ENCODE measurements around the gene TBXAS1. TPM values are rescaled to one million over a fixed set of nuclear protein-coding genes. Genes with fewer than 3 reads are reported as not detected.

The TBXAS1 gene
- total RNA-seq, 2 experiments from 2014 or later = 0.83 to 1.1 TPM

DNA sequence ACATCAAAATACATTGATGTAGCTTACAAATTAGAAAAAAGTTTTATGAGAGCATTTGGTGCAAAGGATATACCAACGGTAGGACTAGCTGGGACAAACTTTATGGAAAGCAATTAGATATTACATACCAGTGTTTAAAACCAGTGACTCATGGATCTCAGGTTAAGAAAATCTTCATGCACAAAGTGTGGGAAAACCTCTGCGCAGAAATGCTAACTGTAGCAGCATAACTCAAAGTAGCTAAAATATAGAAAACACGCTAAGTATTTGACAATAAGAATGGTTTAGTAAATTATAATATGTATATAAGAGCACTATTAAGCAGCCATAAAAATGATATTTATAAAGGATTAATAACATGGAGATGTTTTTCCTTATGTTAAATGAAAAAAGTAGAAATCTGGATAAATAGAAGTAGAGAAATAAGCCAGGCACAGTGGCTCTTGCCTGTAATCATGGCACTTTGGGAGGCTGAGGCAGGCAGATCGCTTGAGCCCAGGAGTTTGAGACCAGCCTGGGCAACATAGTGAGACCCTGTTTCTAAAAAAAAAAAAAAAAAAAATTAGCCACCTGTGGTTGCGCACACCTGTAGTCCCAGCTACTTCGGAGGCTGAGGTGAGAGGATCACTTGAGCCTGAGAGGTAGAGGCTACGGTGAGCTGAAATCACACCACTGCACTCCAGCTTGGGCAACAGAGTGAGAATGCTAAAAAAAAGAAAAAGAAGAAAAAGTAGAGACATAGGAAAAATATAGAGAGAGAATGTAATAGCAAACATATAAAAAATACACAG lies 37.2 kb downstream of the TBXAS1 start:
- Mint-ChIP-seq H3K4me3 (no peak overlapping the region), H3K36me3 (ENCODE audit: low read depth) (no peaks in the 10 kb centered on the region), H3K4me1 (ENCODE audit: low read depth) (no peaks in the 10 kb centered on the region), H3K27ac (no peak overlapping the region), H3K9me3 (peaks cover 10% of the 10 kb centered on the region), H3K27me3 (ENCODE audit: low read depth) (peaks cover 4% of the 10 kb centered on the region)
- DNase-seq = no peak
- intact Hi-C loops (cut with micrococcal nuclease) = no loop called here
- CTCF ChIA-PET = interaction anchor here (0.6 kb wide), 1 partner anchor 693 kb away, joined by 5 read pairs; no protein-coding TSS in a partner anchor

- intact Hi-C loops (cut with micrococcal nuclease) = no loop called here
- H3K27ac Mint-ChIP-seq = no peak overlapping the region
- CTCF ChIA-PET = no interaction called here
- no peak overlapping the region for H3K4me3 Mint-ChIP-seq
- no peaks in the 10 kb centered on the region for H3K4me1 Mint-ChIP-seq (ENCODE audit: low read depth)
- H3K36me3 Mint-ChIP-seq (ENCODE audit: low read depth) = no peaks in the 10 kb centered on the region
- peaks cover 4% of the 10 kb centered on the region for H3K27me3 Mint-ChIP-seq (ENCODE audit: low read depth)
- DNase-seq = no peak
- H3K9me3 Mint-ChIP-seq = peaks cover 10% of the 10 kb centered on the region
Measured at GRCh38 chr7:139867847-139868246, 38.8 kb downstream of the TBXAS1 start.

DNA sequence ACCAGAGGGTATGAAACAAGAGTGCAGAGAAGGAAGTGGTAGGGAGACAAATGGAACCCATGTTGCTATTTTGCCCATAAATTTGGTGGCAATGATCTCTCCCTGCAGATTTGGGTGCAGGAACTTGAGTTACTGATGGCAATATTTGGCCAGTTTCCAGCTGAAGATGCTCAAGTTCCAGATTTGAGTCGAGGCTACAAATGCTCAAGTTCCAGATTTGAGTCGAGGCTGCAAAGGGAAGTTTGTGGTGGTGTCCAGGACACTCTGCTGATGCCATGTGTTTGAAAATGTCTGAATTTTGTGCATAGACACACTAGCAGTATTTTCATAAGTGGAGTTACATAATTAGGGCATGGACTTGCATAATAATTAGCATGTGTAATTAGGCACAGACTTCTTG lies 40.8 kb downstream of the TBXAS1 start:
- H3K9me3 Mint-ChIP-seq = peaks cover 3% of the 10 kb centered on the region
- H3K36me3 Mint-ChIP-seq (ENCODE audit: low read depth) = no peaks in the 10 kb centered on the region
- peaks cover 4% of the 10 kb centered on the region for H3K27me3 Mint-ChIP-seq (ENCODE audit: low read depth)
- H3K4me1 Mint-ChIP-seq (ENCODE audit: low read depth) = no peaks in the 10 kb centered on the region
- no peak overlapping the region for H3K27ac Mint-ChIP-seq
- no peak for DNase-seq
- intact Hi-C loops (cut with micrococcal nuclease) = no loop called here
- CTCF ChIA-PET = no interaction called here
- no peak overlapping the region for H3K4me3 Mint-ChIP-seq

DNA sequence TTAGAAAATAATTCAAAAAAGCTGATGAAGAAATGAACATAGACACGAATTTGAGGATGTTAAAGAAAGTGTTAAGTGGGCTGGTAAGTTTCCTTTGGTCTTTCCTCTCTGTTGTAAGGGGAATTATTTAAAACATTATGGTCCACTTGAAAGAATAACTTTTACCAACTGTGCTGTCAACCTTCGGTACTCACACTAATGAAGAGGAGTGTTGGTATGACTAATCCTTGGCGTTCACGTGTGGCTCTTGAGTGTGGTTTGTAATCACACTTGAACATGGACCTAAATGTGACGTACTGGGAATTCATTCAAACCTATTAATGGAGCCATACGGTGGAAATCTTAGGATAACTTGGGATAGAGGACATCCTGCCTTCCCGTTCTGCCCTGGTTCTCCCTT lies 41.3 kb downstream of the TBXAS1 start:
- Mint-ChIP-seq H3K9me3 (no peaks in the 10 kb centered on the region), H3K4me3 (no peak overlapping the region), H3K27ac (no peak overlapping the region), H3K27me3 (ENCODE audit: low read depth) (no peaks in the 10 kb centered on the region), H3K4me1 (ENCODE audit: low read depth) (no peaks in the 10 kb centered on the region), H3K36me3 (ENCODE audit: low read depth) (no peaks in the 10 kb centered on the region)
- CTCF ChIA-PET = no interaction called here
- intact Hi-C loops (cut with micrococcal nuclease) = no loop called here
- no peak for DNase-seq

DNA sequence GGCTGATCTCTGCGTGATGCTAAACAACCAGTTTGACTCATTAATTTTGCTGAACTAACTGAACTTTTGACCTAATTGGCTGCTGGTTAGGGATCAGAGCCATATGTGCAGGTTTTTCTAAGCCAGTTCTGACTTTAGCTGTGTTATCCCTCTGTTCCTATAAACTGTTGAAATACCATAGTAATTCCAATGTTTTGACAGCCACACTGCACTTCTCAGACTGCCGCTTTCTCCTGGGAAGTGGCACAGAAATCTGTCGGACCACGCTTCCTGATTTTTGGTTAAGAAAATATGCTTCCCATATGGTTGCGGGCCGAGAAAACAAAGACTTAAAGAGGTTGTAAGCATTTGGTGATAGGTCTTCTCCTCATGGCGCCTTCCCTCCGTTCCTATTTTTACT lies 42.3 kb downstream of the TBXAS1 start:
- no peak for DNase-seq
- intact Hi-C loops (cut with micrococcal nuclease) = no loop called here
- Mint-ChIP-seq H3K27ac (no peak overlapping the region), H3K4me3 (no peak overlapping the region), H3K36me3 (ENCODE audit: low read depth) (no peaks in the 10 kb centered on the region), H3K27me3 (ENCODE audit: low read depth) (no peaks in the 10 kb centered on the region), H3K4me1 (ENCODE audit: low read depth) (no peaks in the 10 kb centered on the region), H3K9me3 (no peaks in the 10 kb centered on the region)
- CTCF ChIA-PET = no interaction called here

DNA sequence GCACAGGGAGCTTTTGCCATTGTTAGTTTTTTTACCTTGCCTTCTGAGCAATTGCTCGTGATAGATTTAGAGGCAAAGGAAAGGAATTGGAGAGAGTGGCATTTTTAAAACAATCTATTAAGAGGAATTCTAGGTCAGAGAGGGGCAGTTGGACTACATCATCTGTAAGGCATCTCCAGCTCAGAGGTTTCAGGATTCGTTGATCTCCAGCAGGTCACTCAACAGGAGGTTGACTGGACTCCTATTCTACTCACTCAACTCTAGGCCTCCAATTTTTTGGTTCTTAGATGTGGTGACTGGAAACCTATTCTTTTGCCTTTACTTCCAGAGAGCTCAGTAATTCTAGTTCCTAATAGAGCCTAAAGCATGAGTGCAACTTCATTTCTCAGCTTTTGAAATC lies 42.8 kb downstream of the TBXAS1 start:
- CTCF ChIA-PET = interaction anchor here (1.0 kb wide), 1 partner anchor 16 kb away, joined by 3 read pairs; no protein-coding TSS in a partner anchor
- Mint-ChIP-seq H3K4me1 (ENCODE audit: low read depth) (no peaks in the 10 kb centered on the region), H3K4me3 (no peak overlapping the region), H3K27ac (no peak overlapping the region), H3K27me3 (ENCODE audit: low read depth) (no peaks in the 10 kb centered on the region), H3K36me3 (ENCODE audit: low read depth) (no peaks in the 10 kb centered on the region), H3K9me3 (no peaks in the 10 kb centered on the region)
- no peak for DNase-seq
- intact Hi-C loops (cut with micrococcal nuclease) = no loop called here

DNA sequence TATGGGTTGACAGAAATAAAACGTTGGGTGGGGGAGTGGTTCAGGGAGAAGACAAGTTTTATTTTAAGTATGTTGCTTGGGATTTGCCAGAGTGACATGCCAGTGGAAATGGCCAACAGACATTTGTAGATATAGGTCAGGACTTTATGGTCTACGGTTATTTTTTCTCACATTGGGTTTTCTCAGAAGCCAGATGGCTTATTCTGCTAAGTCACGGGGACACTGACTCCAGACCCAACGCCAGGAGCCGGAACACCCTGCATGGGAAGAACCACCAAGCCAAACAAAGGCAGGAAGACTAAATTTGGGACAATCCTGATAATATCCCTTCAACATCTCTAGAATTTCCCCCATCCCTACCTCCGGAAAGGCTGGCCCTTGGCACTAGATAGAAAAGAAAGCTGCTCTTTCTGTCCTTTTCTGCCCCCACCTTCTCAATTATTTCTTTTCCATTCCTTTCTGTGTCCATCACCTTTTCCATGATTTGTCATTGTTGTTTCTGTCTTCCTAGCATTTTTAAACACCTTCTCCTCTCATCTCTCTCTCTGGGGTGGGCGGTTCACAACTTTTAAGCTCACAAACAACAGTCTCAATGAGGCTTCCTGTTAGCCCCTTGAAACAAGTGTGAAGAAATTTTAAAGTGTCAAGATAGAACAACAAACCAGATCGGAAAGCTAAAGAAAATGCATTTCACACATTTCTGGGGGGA lies 44.7 kb downstream of the TBXAS1 start:
- no peak for DNase-seq
- Mint-ChIP-seq H3K4me3 (no peak overlapping the region), H3K9me3 (no peaks in the 10 kb centered on the region), H3K27ac (no peak overlapping the region), H3K27me3 (ENCODE audit: low read depth) (no peaks in the 10 kb centered on the region), H3K36me3 (ENCODE audit: low read depth) (no peaks in the 10 kb centered on the region), H3K4me1 (ENCODE audit: low read depth) (no peaks in the 10 kb centered on the region)
- intact Hi-C loops (cut with micrococcal nuclease) = no loop called here
- CTCF ChIA-PET = no interaction called here

- intact Hi-C loops (cut with micrococcal nuclease) = no loop called here
- Mint-ChIP-seq H3K9me3 (no peaks in the 10 kb centered on the region), H3K4me1 (ENCODE audit: low read depth) (no peaks in the 10 kb centered on the region), H3K27ac (no peak overlapping the region), H3K36me3 (ENCODE audit: low read depth) (no peaks in the 10 kb centered on the region), H3K4me3 (no peak overlapping the region), H3K27me3 (ENCODE audit: low read depth) (no peaks in the 10 kb centered on the region)
- CTCF ChIA-PET = no interaction called here
- no peak for DNase-seq
Measured at GRCh38 chr7:139874302-139874629, 45.2 kb downstream of the TBXAS1 start.

- no peak overlapping the region for H3K27ac Mint-ChIP-seq
- DNase-seq = no peak
- no peaks in the 10 kb centered on the region for H3K4me1 Mint-ChIP-seq (ENCODE audit: low read depth)
- CTCF ChIA-PET = no interaction called here
- intact Hi-C loops (cut with micrococcal nuclease) = no loop called here
- H3K36me3 Mint-ChIP-seq (ENCODE audit: low read depth) = no peaks in the 10 kb centered on the region
- H3K4me3 Mint-ChIP-seq = no peak overlapping the region
- H3K9me3 Mint-ChIP-seq = no peaks in the 10 kb centered on the region
- H3K27me3 Mint-ChIP-seq (ENCODE audit: low read depth) = no peaks in the 10 kb centered on the region
Measured at GRCh38 chr7:139875821-139876241, 46.8 kb downstream of the TBXAS1 start.

DNA sequence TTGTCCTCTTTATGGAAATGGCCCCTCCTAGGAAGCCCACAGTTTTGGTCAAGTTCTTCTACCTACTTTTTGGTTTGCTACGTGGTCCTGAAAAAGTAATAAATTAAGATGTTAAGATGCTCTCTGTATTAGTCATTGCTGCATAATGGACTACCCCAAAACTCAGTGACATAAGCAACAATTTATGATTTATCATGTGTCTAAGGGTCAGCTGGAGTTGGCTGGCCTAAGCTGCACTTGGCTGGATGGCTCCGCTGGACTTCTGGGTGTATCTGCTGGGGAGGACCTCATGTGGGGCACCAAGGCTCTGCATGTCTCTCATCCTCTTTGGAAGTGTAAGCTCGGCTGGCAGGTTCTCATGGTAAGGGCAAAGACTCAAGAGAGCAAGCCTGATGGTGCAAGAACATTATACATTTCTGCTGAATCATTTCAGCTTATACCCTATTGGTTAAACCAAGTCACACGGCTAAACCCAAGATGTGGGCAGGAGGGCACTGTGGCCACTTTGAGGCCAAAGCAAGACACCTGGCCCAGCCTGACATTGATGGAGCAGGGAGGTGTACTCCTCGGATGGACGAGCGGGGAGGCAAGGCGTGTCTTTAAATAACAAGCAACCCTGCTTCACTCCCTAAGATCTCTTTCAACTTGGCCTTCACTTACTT lies 47.7 kb downstream of the TBXAS1 start:
- DNase-seq = no peak
- Mint-ChIP-seq H3K27ac (no peak overlapping the region), H3K36me3 (ENCODE audit: low read depth) (no peaks in the 10 kb centered on the region), H3K4me1 (ENCODE audit: low read depth) (no peaks in the 10 kb centered on the region), H3K4me3 (no peak overlapping the region), H3K27me3 (ENCODE audit: low read depth) (no peaks in the 10 kb centered on the region), H3K9me3 (no peaks in the 10 kb centered on the region)
- intact Hi-C loops (cut with micrococcal nuclease) = no loop called here
- CTCF ChIA-PET = no interaction called here

GRCh38 chr7:139883814-139884213 lies 54.8 kb downstream of the TBXAS1 start:
- Mint-ChIP-seq H3K27ac (no peak overlapping the region), H3K36me3 (ENCODE audit: low read depth) (no peaks in the 10 kb centered on the region), H3K9me3 (no peaks in the 10 kb centered on the region), H3K4me1 (ENCODE audit: low read depth) (peaks cover 2% of the 10 kb centered on the region), H3K4me3 (no peak overlapping the region), H3K27me3 (ENCODE audit: low read depth) (no peaks in the 10 kb centered on the region)
- intact Hi-C loops (cut with micrococcal nuclease) = no loop called here
- CTCF ChIA-PET = interaction anchor here (0.7 to 1.1 kb wide), 3 partner anchors 9 to 265 kb away, joined by 3 read pairs; no protein-coding TSS in a partner anchor
- no peak for DNase-seq

GRCh38 chr7:139884441-139884840 lies 55.4 kb downstream of the TBXAS1 start:
- no peaks in the 10 kb centered on the region for H3K9me3 Mint-ChIP-seq
- intact Hi-C loops (cut with micrococcal nuclease) = no loop called here
- peaks cover 2% of the 10 kb centered on the region for H3K4me1 Mint-ChIP-seq (ENCODE audit: low read depth)
- H3K36me3 Mint-ChIP-seq (ENCODE audit: low read depth) = no peaks in the 10 kb centered on the region
- DNase-seq = no peak
- CTCF ChIA-PET = interaction anchor here (0.9 kb wide), 1 partner anchor 8 kb away, joined by 3 read pairs; no protein-coding TSS in a partner anchor
- H3K27ac Mint-ChIP-seq = no peak overlapping the region
- H3K4me3 Mint-ChIP-seq = no peak overlapping the region
- H3K27me3 Mint-ChIP-seq (ENCODE audit: low read depth) = no peaks in the 10 kb centered on the region
